Gastroesophageal sphincter (tissue), 4 donors: ENCODE measurements around the gene CREB1. TPM values are rescaled to one million over a fixed set of nuclear protein-coding genes. Genes with fewer than 3 reads are reported as not detected.

Experiments used
- ATAC-seq: fragments of 150-250 bp; one replicate; pipeline ENCODE4 v1.9.1; 2016; ENCODE audit warnings: mild to moderate bottlenecking, moderate library complexity
- H3K27ac ChIP-seq, 4 donors: fragments of 200-600 bp; sonication (generic) in 3 of 4; 1 replicate in 3 of 4; 2 replicates in 1 of 4; pipeline ENCODE4 v1.5.1; 2016 to 2019
- H3K27me3 ChIP-seq: fragments of 200-600 bp; sonication (generic); one replicate; pipeline ENCODE4 v1.5.1; 2019
- H3K36me3 ChIP-seq, 2 donors: fragments of 200-600 bp; sonication (generic); one replicate each; pipeline ENCODE4 v1.5.1; 2019; ENCODE audit warnings: control low read depth in 1 of 2
- H3K4me1 ChIP-seq, 3 donors: fragments of 200-600 bp; sonication (generic); 1 replicate in 2 of 3; 2 replicates in 1 of 3; pipeline ENCODE4 v1.5.1; 2016 to 2019; ENCODE audit warnings: control low read depth in 2 of 3
- H3K4me3 ChIP-seq, 2 donors: fragments of 200-600 bp; sonication (generic); one replicate each; pipeline ENCODE4 v1.5.1; 2019; ENCODE audit warnings: mild to moderate bottlenecking in 1 of 2, moderate library complexity in 1 of 2
- H3K9me3 ChIP-seq, 3 donors: fragments of 200-600 bp; sonication (generic); one replicate each; pipeline ENCODE4 v1.5.1; 2017 to 2019; ENCODE audit warnings: control low read depth in 2 of 3
- CTCF ChIP-seq, 4 experiments: fragments of 200-600 bp in 2 of 4; fragments of 450-650 bp in 2 of 4; sonication (generic) in 1 of 4; IDR thresholded peaks; one replicate each; pipeline ENCODE4 v1.5.1; 2017 to 2019; ENCODE audit warnings: antibody characterized with exemption in 4 of 4, mild to moderate bottlenecking in 2 of 4, moderate library complexity in 2 of 4
- EP300 ChIP-seq: sonication (generic); formaldehyde crosslinking; IDR thresholded peaks from one replicate; pipeline ENCODE4 v1.6.1; 2017; ENCODE audit warnings: antibody characterized with exemption, mild to moderate bottlenecking
- POLR2A ChIP-seq, 2 donors: fragments of 450-650 bp; IDR thresholded peaks; one replicate each; pipeline ENCODE4 v1.6.1; 2017; ENCODE audit warnings: antibody characterized with exemption in 2 of 2, mild to moderate bottlenecking in 2 of 2, moderate library complexity in 1 of 2
- POLR2AphosphoS5 ChIP-seq: sonication (generic); formaldehyde crosslinking; IDR thresholded peaks from one replicate; pipeline ENCODE4 v1.6.1; 2017; ENCODE audit warnings: antibody characterized with exemption
- WGBS, 2 donors: methylation state at CpG; one replicate each; pipeline ENCODE4 v1.1.5; 2018; ENCODE audit warnings: low coverage in 1 of 2; 5-methylcytosine and 5-hydroxymethylcytosine counted together
- total RNA-seq, 4 donors: library from RNA; depleted of rRNA; stranded (reverse); fragments of >200 nt; gene quantifications; one replicate each; pipeline ENCODE4 v1.1.0, GENCODE V29; 2016

The CREB1 gene
- total RNA-seq, 4 donors from 2014 or later: 46.0 to 60.2 (median 57.5) TPM

GRCh38 chr2:207567671-207568070 is 37.9 kb downstream of the CREB1 start:
- no peaks in the 10 kb centered on the region for H3K27me3 ChIP-seq
- ATAC-seq: no peak
- H3K9me3 ChIP-seq: no peaks in the 10 kb centered on the region
- peaks cover 0 to 46% of the 10 kb centered on the region in 2 donors for H3K36me3 ChIP-seq
- no peak overlapping the region for H3K27ac ChIP-seq
- H3K4me3 ChIP-seq: no peak overlapping the region
- peaks cover 0 to 17% (median 0%) of the 10 kb centered on the region in 3 donors for H3K4me1 ChIP-seq
- TF ChIP-seq EP300 (no peak), POLR2AphosphoS5 (no peak), CTCF (IDR thresholded peaks at IDR 0.05) (no peak), POLR2A (IDR thresholded peaks at IDR 0.05) (no peak)

GRCh38 chr2:207571370-207571769 is 41.6 kb downstream of the CREB1 start:
- H3K9me3 ChIP-seq: no peaks in the 10 kb centered on the region
- peaks cover 0 to 8% (median 0%) of the 10 kb centered on the region in 3 donors for H3K4me1 ChIP-seq
- H3K36me3 ChIP-seq: peaks cover 0 to 69% of the 10 kb centered on the region in 2 donors
- no peak for ATAC-seq
- no peaks in the 10 kb centered on the region for H3K27me3 ChIP-seq
- no peak overlapping the region for H3K4me3 ChIP-seq
- no peak for TF ChIP-seq POLR2AphosphoS5
- no peak for TF ChIP-seq EP300
- TF ChIP-seq CTCF (IDR thresholded peaks at IDR 0.05): no peak
- TF ChIP-seq POLR2A (IDR thresholded peaks at IDR 0.05): no peak
- H3K27ac ChIP-seq: no peak overlapping the region
- 79 to 92% methylated on average over 3 of the region's 3 CpGs for WGBS, 2 donors

- 100% methylated on average over 1 to 4 of the region's 4 CpGs for WGBS, 2 donors
- TF ChIP-seq POLR2AphosphoS5 (no peak), EP300 (no peak), CTCF (IDR thresholded peaks at IDR 0.05) (no peak), POLR2A (IDR thresholded peaks at IDR 0.05) (no peak)
- Histone ChIP-seq H3K36me3 (peaks cover 0 to 67% of the 10 kb centered on the region in 2 donors), H3K27me3 (no peaks in the 10 kb centered on the region), H3K4me3 (no peak overlapping the region), H3K9me3 (no peaks in the 10 kb centered on the region), H3K4me1 (peaks cover 0 to 4% (median 0%) of the 10 kb centered on the region in 3 donors), H3K27ac (no peak overlapping the region)
- no peak for ATAC-seq
These were observed 55.2 kb downstream of the CREB1 start for GRCh38 chr2:207584952-207585351.

- Histone ChIP-seq H3K9me3 (peaks cover 0 to 12% (median 0%) of the 10 kb centered on the region in 3 donors), H3K4me3 (no peak overlapping the region), H3K4me1 (no peaks in the 10 kb centered on the region), H3K36me3 (peaks cover 6 to 63% of the 10 kb centered on the region in 2 donors), H3K27ac (no peak overlapping the region), H3K27me3 (no peaks in the 10 kb centered on the region)
- no peak for ATAC-seq
- no peak for TF ChIP-seq POLR2AphosphoS5
- TF ChIP-seq EP300: no peak
- no peak for TF ChIP-seq POLR2A (IDR thresholded peaks at IDR 0.05)
- no peak for TF ChIP-seq CTCF (IDR thresholded peaks at IDR 0.05)
- 95% methylated on average over 4 of the region's 7 CpGs; no CpG with 5 or more reads in 1 of the 2 donors for WGBS, 2 donors
These were observed 57.5 kb downstream of the CREB1 start for GRCh38 chr2:207587305-207587704.

- peaks cover 0 to 17% (median 0%) of the 10 kb centered on the region in 3 donors for H3K9me3 ChIP-seq
- no peak for ATAC-seq
- H3K27ac ChIP-seq: no peak overlapping the region
- TF ChIP-seq EP300 (no peak), POLR2AphosphoS5 (no peak), CTCF (IDR thresholded peaks at IDR 0.05) (no peak), POLR2A (IDR thresholded peaks at IDR 0.05) (no peak)
- H3K4me3 ChIP-seq: no peak overlapping the region
- no peaks in the 10 kb centered on the region for H3K27me3 ChIP-seq
- peaks cover 6 to 68% of the 10 kb centered on the region in 2 donors for H3K36me3 ChIP-seq
- H3K4me1 ChIP-seq: no peaks in the 10 kb centered on the region
These were observed 59.4 kb downstream of the CREB1 start for GRCh38 chr2:207589143-207589542.
